LHCN-M2 (cell line): ENCODE data around the gene FMR1NB. TPM values are rescaled to one million over a fixed set of nuclear protein-coding genes. Genes with fewer than 3 reads are reported as not detected.

Source experiments
- DNase-seq: peaks from one replicate; pipeline ENCODE4 v3.0.0-alpha.2; 2012; ENCODE audit warnings: low read depth
- total RNA-seq: library from RNA; depleted of rRNA; stranded (reverse); fragments of >200 nt; gene quantifications from 2 replicates; pipeline ENCODE4 v1.2.3, GENCODE V29; 2014; rRNA removed

FMR1NB gene
- total RNA-seq, 1 experiment from 2014 or later: not detected

DNA sequence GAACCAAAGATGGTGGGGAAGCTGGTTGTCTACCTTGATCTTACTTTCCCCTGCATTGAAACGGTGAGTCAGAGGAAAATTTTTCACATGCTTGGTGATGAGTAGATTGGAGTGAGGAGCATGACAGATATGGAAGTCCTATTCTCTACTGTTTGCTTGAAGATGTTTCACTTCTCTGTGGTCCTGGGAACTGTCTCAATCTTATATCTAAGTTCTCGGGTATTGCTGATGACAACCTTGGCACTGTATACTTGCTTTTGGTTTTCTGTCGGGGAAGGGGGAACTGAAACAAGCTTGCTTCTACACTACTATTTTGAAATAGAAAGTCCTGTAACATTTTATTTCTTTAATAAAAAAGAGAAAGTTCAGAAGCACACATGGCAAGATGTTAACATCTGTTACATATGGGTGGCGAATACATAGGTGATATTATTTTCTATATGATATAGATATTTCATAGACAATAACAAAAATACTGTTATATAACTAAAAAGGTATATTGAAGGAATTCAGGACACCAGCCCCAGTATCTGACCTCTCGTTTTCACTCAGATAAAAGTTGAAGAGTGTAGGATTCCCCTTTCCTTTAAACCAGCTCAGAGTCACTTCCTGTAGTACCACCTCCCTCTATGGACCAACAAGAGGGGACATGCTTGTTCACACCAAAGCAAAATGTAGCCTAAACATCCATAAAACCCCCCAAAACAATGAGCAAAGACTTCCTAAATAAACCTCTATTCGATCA, 88.8 kb downstream of the FMR1NB start:
- no peak for DNase-seq

DNA sequence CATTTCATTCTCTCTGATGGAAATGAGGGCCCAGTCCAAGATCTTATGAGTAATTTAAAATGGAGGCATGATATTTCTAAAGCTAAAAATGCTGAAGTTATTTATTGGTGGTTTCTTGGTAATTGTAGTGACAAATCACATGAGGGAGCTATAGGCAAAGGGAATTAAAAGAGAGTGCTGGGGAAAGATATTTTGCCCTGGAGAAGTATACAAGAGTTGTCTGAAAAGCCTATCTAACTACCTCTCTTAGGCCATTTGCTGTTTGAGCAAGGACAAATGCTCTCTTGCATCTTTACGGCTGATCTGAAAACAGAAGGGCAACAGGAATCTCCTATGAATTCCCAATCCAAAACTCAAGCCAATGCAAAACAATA, 89.4 kb downstream of the FMR1NB start:
- no peak for DNase-seq

Other genes with a start within 250 kb of the FMR1NB start
- 20.6 and 26.9 TPM in 2 replicates for gene FMR1, start 69.4 kb upstream of the FMR1NB start, total RNA-seq